ENCODE data around the gene CD3D.

CD3D gene

DNA sequence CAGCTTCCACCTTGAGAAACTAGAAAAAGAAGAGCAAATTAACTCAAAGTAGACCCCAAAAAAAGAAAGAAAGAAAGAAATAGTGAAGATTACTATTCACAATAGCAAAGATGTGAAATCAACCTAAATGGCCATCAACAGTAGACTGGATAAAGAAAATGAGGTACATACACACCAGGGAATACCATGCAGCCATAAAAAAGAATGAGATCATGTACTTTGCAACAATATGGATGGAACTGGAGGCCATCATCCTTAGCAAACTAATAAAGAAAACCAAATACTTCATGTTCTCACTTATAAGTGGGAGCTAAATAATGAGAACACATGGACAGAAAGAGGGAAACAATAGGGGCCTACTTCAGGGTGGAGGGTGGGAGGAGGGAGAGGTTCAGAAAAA lies 13.8 kb downstream of the CD3D start:
- TF ChIP-seq, protein P1, sequence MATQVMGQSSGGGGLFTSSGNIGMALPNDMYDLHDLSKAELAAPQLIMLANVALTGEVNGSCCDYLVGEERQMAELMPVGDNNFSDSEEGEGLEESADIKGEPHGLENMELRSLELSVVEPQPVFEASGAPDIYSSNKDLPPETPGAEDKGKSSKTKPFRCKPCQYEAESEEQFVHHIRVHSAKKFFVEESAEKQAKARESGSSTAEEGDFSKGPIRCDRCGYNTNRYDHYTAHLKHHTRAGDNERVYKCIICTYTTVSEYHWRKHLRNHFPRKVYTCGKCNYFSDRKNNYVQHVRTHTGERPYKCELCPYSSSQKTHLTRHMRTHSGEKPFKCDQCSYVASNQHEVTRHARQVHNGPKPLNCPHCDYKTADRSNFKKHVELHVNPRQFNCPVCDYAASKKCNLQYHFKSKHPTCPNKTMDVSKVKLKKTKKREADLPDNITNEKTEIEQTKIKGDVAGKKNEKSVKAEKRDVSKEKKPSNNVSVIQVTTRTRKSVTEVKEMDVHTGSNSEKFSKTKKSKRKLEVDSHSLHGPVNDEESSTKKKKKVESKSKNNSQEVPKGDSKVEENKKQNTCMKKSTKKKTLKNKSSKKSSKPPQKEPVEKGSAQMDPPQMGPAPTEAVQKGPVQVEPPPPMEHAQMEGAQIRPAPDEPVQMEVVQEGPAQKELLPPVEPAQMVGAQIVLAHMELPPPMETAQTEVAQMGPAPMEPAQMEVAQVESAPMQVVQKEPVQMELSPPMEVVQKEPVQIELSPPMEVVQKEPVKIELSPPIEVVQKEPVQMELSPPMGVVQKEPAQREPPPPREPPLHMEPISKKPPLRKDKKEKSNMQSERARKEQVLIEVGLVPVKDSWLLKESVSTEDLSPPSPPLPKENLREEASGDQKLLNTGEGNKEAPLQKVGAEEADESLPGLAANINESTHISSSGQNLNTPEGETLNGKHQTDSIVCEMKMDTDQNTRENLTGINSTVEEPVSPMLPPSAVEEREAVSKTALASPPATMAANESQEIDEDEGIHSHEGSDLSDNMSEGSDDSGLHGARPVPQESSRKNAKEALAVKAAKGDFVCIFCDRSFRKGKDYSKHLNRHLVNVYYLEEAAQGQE (IDR thresholded peaks at IDR 0.05; ENCODE audit: low read depth), result no peak
- TF ChIP-seq, protein P2, sequence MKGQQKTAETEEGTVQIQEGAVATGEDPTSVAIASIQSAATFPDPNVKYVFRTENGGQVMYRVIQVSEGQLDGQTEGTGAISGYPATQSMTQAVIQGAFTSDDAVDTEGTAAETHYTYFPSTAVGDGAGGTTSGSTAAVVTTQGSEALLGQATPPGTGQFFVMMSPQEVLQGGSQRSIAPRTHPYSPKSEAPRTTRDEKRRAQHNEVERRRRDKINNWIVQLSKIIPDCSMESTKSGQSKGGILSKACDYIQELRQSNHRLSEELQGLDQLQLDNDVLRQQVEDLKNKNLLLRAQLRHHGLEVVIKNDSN (IDR thresholded peaks at IDR 0.05), result no peak
- TF ChIP-seq TEAD4 (IDR thresholded peaks at IDR 0.05) (no peak), FOXM1 (IDR thresholded peaks at IDR 0.05; ENCODE audit: borderline replicate concordance, low read depth) (no peak)

DNA sequence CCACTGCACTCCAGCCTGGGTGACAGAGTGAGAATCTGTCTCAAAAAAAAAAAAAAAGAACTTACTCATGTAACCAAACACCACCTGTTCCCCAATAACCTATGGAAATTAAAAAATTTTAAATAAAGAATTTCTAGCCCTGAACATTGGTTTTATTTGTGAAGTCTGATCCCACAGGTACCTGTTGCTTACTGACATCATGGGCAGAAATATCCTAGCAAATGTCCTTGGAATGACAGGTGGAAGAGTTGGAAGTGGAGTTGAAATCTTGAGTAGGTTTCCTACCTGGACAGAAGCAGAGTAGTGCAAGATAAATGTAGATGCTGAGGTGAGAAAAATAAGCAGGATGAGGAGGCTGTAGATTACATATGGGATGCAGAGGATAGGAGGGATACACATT lies 17.2 kb downstream of the CD3D start:
- TF ChIP-seq, protein P2 (IDR thresholded peaks at IDR 0.05), result no peak
- TF ChIP-seq, protein P1 (IDR thresholded peaks at IDR 0.05; ENCODE audit: low read depth), result no peak
- TF ChIP-seq NFIC (IDR thresholded peaks at IDR 0.05) (no peak), EGR1 (IDR thresholded peaks at IDR 0.05) (no peak)

DNA sequence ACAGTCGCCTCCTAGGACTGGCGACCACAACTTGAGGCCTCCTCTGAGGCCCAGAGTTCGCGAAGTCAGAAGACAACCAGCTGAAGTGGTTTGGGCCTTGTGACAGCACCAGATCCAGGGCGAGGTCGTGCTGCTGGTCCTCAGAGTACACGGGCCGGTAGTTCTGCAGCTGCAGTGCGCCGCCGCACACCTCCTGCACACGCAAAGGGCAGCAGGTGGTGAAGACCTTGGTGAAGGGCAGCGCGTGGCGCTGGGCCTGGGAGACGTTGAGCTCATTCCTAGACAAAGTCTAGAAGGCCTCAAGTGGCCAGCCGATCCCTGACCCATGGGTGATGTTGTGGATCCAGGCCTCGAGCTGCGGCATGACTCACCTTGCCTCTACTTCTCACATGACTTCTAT lies 19.8 kb downstream of the CD3D start:
- no peak for TF ChIP-seq TEAD4 (IDR thresholded peaks at IDR 0.05)
- TF ChIP-seq CEBPB (IDR thresholded peaks at IDR 0.05), result no peak
- TF ChIP-seq RAD21 (IDR thresholded peaks at IDR 0.05; ENCODE audit: low read depth), result no peak
- TF ChIP-seq YY1 (IDR thresholded peaks at IDR 0.05; ENCODE audit: low read depth), result no peak

DNA sequence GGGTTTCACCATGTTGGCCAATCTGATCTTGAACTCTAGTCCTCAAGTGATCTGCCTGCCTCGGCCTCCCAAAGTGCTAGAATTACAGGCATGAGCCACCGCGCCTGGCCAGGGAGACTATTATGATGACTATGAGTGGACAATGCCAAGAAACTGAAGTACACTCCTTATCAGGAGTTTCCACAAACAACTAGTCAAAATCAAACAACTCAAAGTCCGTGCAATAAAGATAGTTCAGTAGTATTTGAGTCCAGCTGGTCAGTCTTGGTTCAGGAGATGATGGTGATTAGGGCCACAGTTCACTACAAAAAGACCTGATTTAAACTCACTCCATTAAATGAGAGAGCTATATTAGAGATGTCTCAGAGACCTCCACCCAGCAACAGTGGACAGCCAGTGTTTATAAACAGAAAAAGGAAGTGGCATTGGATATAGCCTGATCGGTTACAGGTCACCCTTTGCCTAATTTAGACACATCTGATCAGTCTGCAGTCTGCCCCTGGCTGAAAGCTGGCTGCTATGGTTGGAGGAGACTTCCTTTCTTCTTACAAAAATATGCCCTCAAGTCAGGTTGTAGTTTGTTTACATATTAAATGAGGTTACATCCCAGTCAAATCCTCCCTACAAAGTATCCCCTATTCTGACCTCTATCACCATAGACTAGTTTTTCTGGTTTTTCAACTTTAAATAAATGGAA lies 21.0 kb downstream of the CD3D start:
- TF ChIP-seq TAF1 (IDR thresholded peaks at IDR 0.05; ENCODE audit: low read depth) (no peak), ZBTB7A (IDR thresholded peaks at IDR 0.05; ENCODE audit: low read depth) (no peak), EGR1 (IDR thresholded peaks at IDR 0.05) (no peak), NFIC (IDR thresholded peaks at IDR 0.05) (no peak), CEBPB (IDR thresholded peaks at IDR 0.05) (no peak), TEAD4 (IDR thresholded peaks at IDR 0.05) (no peak)

DNA sequence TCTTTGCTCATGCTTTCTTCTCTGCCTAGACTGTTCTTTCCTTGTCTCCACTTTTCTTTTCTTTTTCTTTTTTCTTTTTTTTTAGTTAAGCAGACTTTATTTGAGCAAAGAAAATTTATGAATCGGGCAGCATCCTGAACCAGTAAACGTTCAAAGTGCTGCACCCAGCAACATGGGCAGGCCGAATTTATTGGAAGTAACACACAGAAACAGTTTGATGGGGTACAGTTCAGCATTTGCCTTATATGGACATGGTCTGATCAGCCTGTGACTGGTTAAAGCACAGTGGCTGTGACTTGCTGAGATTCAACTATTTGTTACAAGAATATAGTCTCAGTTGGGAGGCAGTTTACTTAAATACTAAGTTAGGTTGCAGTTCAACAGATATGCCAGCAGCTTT lies 22.0 kb downstream of the CD3D start:
- TF ChIP-seq RAD21 (IDR thresholded peaks at IDR 0.05; ENCODE audit: low read depth) (no peak), EGR1 (IDR thresholded peaks at IDR 0.05) (no peak), ZBTB7A (IDR thresholded peaks at IDR 0.05; ENCODE audit: low read depth) (no peak), FOXM1 (IDR thresholded peaks at IDR 0.05; ENCODE audit: borderline replicate concordance, low read depth) (no peak), YY1 (IDR thresholded peaks at IDR 0.05; ENCODE audit: low read depth) (no peak), TEAD4 (IDR thresholded peaks at IDR 0.05) (no peak), EP300 (IDR thresholded peaks at IDR 0.05; ENCODE audit: borderline replicate concordance) (no peak), NFIC (IDR thresholded peaks at IDR 0.05) (no peak), CREB1 (IDR thresholded peaks at IDR 0.05; ENCODE audit: low read depth) (no peak)
- TF ChIP-seq, protein P3, sequence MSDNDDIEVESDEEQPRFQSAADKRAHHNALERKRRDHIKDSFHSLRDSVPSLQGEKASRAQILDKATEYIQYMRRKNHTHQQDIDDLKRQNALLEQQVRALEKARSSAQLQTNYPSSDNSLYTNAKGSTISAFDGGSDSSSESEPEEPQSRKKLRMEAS (IDR thresholded peaks at IDR 0.05), result no peak
- TF ChIP-seq, protein P2 (IDR thresholded peaks at IDR 0.05), result no peak

DNA sequence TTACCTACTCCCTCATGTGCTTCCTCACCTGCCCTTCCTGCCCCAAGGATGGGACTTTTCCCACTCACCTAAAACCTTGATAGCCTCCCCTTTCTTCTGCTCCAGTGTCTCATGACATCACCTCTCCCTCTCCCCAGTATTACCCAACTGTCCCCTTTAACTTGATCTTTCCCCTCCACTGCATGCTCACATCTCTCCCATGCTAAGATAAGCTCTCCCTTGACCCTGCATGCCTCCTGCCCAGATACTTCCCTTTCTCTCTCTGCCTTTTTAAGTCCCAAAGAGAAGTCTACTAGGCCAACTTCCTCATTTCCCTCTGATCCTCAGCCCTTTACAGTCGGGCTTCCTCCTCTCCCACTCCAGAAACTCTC lies 23.2 kb downstream of the CD3D start:
- no peak for TF ChIP-seq CEBPB (IDR thresholded peaks at IDR 0.05)
- no peak for TF ChIP-seq RAD21 (IDR thresholded peaks at IDR 0.05; ENCODE audit: low read depth)
- TF ChIP-seq, protein P2 (IDR thresholded peaks at IDR 0.05), result no peak
- TF ChIP-seq EGR1 (IDR thresholded peaks at IDR 0.05), result no peak
- no peak for TF ChIP-seq ZBTB7A (IDR thresholded peaks at IDR 0.05; ENCODE audit: low read depth)
- TF ChIP-seq, protein P1 (IDR thresholded peaks at IDR 0.05; ENCODE audit: low read depth), result no peak
- TF ChIP-seq YY1 (IDR thresholded peaks at IDR 0.05; ENCODE audit: low read depth), result no peak
